HFFc6 (cell line): ENCODE data around the gene PDF. TPM values are rescaled to one million over a fixed set of nuclear protein-coding genes. Genes with fewer than 3 reads are reported as not detected.

Experiments used
- DNase-seq: peaks from one replicate; pipeline ENCODE4 v3.0.0-alpha.2; 2018
- H3K27ac Mint-ChIP-seq: 2 replicates; pipeline ENCODE4 v1.8.0; 2020; ENCODE audit warnings: mild to moderate bottlenecking, mixed read lengths
- H3K27me3 Mint-ChIP-seq: 2 replicates; pipeline ENCODE4 v1.8.0; 2021; ENCODE audit warnings: mild to moderate bottlenecking, moderate library complexity, mixed read lengths; ENCODE audit not compliant: insufficient read depth
- H3K36me3 Mint-ChIP-seq: 2 replicates; pipeline ENCODE4 v1.8.0; 2021; ENCODE audit warnings: low read depth, mixed read lengths
- H3K4me1 Mint-ChIP-seq: 2 replicates; pipeline ENCODE4 v1.8.0; 2020; ENCODE audit warnings: low read depth, mixed read lengths
- H3K4me3 Mint-ChIP-seq: 2 replicates; pipeline ENCODE4 v1.8.0; 2020; ENCODE audit warnings: mild to moderate bottlenecking, moderate library complexity, mixed read lengths
- H3K9me3 Mint-ChIP-seq: 2 replicates; pipeline ENCODE4 v1.8.0; 2020; ENCODE audit warnings: mild to moderate bottlenecking, mixed read lengths
- total RNA-seq, 6 experiments: library from RNA; stranded (reverse); fragmentation: NEBNext Ultra II Directional; extraction: Animal tissue kit (Norgen Biotek cat#: 25700); gene quantifications; 2 replicates in 1 of 6; 3 replicates in 5 of 6; pipeline ENCODE4 v1.2.3, GENCODE V29; 2021
- TF ChIP-seq, protein P1 (sequence below): fragments of 200-600 bp; sonication (generic); IDR thresholded peaks from 2 replicates; pipeline ENCODE4 v1.5.0; 2021; ENCODE audit warnings: antibody characterized with exemption, mild to moderate bottlenecking

PDF gene
- total RNA-seq, 6 experiments from 2014 or later, result 14.5 to 21.1 (median 16.5) TPM

DNA sequence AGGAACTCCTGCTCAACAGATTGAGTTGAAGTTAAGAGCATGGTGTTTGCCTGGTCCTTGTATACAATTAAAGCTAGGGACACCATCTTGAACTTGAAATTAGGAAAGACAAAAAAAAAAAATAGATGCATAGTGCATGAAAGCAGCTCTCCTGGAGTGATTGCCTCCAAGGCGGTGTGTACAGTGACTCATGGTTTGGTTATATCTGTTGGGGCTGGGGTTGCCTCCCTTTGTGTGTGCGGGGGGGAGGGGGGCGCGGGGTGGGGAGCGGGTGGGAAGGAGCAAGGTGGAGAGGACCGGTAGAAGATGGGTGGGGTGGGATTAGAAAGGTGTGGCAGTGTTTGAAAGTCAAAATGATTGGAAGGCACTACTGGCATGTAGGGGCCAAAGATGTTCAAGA, 17.8 kb upstream of the PDF start:
- no peaks in the 10 kb centered on the region for H3K9me3 Mint-ChIP-seq

DNA sequence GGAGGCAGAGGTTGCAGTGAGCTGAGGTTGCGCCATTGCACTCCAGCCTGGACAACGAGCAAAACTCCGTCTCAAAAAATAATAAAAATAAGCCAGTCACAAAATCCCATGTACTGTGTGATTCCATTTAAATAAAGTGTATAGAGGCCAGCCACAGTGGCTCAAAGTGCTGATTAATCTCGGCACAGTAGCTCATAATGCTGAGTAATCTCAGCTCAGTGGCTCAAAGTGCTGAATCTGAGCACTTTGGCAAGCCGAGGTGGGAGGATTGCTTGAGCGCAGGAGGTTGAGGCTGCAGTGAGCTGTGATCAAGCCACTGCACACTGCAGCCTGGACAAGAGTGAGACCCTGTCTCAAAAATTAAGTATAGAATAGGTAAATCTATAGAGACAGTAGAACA, 16.3 kb upstream of the PDF start:
- H3K27ac Mint-ChIP-seq, result no peak overlapping the region
- TF ChIP-seq, protein P1, sequence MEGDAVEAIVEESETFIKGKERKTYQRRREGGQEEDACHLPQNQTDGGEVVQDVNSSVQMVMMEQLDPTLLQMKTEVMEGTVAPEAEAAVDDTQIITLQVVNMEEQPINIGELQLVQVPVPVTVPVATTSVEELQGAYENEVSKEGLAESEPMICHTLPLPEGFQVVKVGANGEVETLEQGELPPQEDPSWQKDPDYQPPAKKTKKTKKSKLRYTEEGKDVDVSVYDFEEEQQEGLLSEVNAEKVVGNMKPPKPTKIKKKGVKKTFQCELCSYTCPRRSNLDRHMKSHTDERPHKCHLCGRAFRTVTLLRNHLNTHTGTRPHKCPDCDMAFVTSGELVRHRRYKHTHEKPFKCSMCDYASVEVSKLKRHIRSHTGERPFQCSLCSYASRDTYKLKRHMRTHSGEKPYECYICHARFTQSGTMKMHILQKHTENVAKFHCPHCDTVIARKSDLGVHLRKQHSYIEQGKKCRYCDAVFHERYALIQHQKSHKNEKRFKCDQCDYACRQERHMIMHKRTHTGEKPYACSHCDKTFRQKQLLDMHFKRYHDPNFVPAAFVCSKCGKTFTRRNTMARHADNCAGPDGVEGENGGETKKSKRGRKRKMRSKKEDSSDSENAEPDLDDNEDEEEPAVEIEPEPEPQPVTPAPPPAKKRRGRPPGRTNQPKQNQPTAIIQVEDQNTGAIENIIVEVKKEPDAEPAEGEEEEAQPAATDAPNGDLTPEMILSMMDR, result no peak
- H3K9me3 Mint-ChIP-seq, result no peaks in the 10 kb centered on the region
- no peaks in the 10 kb centered on the region; the same call in 1 of the 2 replicates for H3K27me3 Mint-ChIP-seq
- peaks cover 9% of the 10 kb centered on the region; the same call in 1 of the 2 replicates for H3K36me3 Mint-ChIP-seq
- H3K4me1 Mint-ChIP-seq, result peaks cover 6% of the 10 kb centered on the region; the same call in 1 of the 2 replicates
- DNase-seq, result no peak
- no peak overlapping the region for H3K4me3 Mint-ChIP-seq

More for the DNA sequence above, 17.8 kb upstream of the PDF start:
- no peak overlapping the region for H3K4me3 Mint-ChIP-seq
- peaks cover 9% of the 10 kb centered on the region; the same call in 1 of the 2 replicates for H3K36me3 Mint-ChIP-seq
- H3K27me3 Mint-ChIP-seq, result no peaks in the 10 kb centered on the region; the same call in 1 of the 2 replicates
- no peak for DNase-seq
- H3K27ac Mint-ChIP-seq, result no peak overlapping the region
- peaks cover 6% of the 10 kb centered on the region; the same call in 1 of the 2 replicates for H3K4me1 Mint-ChIP-seq
- TF ChIP-seq, protein P1, result no peak

DNA sequence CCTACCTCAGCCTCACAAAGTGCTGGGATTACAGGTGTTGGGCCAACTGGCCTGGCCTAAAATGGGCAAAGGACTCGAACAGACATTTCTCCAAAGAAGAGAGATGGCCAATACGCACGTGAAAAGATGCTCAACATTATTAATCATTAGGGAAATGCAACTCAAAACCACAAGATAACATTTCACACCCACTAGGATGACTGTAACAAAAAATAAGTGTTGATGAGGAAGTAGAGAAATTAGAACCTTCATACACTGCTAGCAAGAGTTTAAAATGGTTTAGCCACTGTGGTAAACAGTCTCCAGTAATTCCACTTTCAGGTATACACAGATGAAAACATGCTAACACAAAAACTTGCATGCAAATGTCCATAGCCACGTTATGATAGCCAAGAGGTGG, 15.5 kb upstream of the PDF start:
- TF ChIP-seq, protein P1, result no peak
- Mint-ChIP-seq H3K27me3 (no peaks in the 10 kb centered on the region; the same call in 1 of the 2 replicates), H3K9me3 (no peaks in the 10 kb centered on the region), H3K4me1 (peaks cover 14% of the 10 kb centered on the region), H3K4me3 (no peak overlapping the region), H3K36me3 (peaks cover 9% of the 10 kb centered on the region; the same call in 1 of the 2 replicates), H3K27ac (no peak overlapping the region; the same call in 1 of the 2 replicates)
- no peak for DNase-seq

DNA sequence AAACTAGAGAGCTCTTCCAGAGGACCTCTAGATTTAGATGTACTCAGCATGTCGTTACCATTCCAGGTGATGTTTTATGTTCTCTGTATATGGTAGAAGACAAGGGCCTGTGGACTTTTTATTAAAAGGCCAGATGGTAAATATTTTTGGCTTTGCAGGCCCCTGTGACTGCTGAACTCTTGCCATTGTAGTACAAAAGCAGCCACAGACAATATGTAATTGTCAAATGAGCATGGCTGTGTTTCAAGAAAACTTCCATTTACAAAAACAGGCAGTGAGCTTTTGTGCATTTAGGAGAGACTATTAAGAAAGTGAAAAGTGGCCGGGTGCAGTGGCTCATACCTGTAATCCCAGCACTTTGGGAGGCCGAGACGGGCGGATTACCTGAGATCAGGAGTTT, 13.8 kb upstream of the PDF start:
- Mint-ChIP-seq H3K27me3 (no peaks in the 10 kb centered on the region; the same call in 1 of the 2 replicates), H3K4me1 (peaks cover 23% of the 10 kb centered on the region), H3K4me3 (no peak overlapping the region), H3K27ac (no peak overlapping the region), H3K9me3 (no peaks in the 10 kb centered on the region), H3K36me3 (peaks cover 20% of the 10 kb centered on the region)
- TF ChIP-seq, protein P1, result no peak
- no peak for DNase-seq

DNA sequence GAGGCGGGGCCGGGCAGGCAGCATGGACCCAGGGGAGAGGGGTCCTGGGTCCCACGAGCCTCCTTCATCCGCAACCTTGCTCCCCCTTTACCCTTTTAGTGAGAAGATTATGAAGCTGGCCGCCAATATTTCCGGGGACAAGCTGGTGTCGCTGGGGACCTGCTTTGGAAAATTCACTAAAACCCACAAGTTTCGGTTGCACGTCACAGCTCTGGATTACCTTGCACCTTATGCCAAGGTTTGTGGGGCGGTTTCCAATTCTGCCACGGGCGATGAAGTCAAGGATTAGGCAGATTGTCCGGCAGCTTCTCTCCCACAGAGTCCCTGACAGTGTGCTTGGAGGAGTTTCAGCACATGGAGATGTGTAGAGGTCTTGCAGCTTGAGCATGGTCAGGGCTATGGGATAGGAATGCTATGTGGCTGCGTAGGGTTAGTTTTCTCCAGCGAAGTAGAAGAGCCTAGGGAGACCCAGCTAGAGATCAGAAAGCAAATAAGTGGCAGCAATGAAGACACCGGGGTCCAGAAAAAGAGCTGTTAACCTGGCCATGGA, 9.8 kb upstream of the PDF start:
- H3K36me3 Mint-ChIP-seq, result peaks cover 31% of the 10 kb centered on the region
- peaks cover 29% of the 10 kb centered on the region for H3K4me1 Mint-ChIP-seq
- DNase-seq, result no peak
- H3K4me3 Mint-ChIP-seq, result peak overlapping the region; percentile 97
- H3K9me3 Mint-ChIP-seq, result no peaks in the 10 kb centered on the region
- H3K27ac Mint-ChIP-seq, result peak overlapping the region; percentile 94
- TF ChIP-seq, protein P1, result no peak
- H3K27me3 Mint-ChIP-seq, result peaks cover 2% of the 10 kb centered on the region; the same call in 1 of the 2 replicates
